GM19238 (cell line): ENCODE measurements around the gene TMEM143.

Experiments
- DNase-seq: peaks from one replicate; pipeline ENCODE4 v3.0.0; 2011; ENCODE audit warnings: low spot score; ENCODE audit not compliant: insufficient read length

TMEM143 gene

DNA sequence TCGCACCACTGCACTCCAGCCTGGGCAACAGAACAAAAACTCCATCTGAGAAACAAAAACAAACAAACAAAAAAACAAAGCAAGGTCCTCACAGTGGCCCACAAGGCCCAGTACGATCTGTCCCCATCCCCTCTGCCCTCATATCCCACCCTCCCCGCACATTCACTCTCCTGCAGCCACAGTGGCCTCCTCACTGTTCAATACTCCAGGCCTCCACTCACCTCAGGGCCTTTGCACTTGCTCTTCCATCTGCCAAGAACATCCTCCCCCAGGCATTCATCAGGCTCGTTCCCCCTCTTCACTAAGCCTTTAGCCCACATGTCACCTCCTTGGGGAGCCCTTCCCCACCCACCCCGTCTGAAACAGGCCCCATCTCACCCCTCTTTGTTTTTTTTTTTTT is 4.6 kb downstream of the TMEM143 start:
- no peak for DNase-seq

DNA sequence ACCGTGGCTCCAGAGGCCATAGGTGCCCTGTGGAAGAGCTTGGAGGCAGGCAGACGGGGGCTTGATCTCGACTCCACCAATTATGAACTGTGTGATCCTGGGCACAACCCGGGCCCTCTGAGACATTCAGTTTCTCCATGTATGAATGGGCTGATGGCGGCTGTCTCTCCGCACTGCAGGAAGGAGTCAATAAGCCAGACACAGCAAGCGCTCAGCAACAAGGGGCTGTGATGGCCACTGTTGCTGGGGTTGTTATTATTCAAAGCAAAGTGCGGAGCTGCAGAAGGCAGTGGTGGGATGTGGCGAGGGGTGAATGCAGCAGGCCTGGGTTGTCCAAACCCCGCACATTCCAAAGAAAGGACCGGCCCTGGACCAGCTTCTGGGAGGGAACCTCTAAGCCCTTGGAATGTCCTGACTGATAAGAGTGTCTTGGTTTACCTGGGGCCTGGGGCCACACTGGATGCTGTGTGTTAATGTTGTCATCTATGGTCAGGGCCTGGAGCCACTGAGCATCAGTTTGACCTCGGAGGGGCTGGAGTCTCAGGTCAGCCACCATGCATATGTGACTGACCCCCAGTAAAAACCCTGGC is 8.3 kb downstream of the TMEM143 start:
- DNase-seq, result no peak

DNA sequence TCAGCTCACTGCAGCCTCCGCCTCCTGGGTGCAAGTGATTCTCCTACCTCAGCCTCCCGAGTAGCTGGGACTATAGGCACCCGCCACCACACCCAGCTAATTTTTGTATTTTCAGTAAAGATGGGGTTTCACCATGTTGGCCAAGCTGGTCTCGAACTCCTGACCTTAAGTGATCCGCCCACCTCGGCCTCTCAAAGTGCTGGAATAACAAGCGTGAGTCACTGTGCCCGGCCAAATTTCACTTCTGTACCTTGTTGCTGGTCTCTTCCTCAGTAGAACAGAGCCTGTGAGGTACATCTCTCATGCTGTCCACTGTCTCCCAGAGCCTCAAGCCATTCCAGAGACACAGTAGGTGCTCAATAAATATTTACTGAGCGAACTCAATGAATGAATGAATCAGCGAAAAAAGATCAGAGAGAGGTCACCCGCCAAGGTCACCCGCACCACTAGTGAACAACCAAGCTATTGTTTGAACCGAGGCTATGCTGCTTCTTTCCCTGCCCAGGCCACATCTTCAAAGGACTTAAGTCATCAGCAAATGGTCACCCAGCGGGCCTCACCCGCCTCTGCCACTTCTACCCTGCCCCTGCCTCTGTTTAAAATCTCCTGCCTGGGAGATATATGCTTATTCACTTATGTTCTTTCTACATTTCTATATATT is 9.3 kb downstream of the TMEM143 start:
- DNase-seq, result no peak

DNA sequence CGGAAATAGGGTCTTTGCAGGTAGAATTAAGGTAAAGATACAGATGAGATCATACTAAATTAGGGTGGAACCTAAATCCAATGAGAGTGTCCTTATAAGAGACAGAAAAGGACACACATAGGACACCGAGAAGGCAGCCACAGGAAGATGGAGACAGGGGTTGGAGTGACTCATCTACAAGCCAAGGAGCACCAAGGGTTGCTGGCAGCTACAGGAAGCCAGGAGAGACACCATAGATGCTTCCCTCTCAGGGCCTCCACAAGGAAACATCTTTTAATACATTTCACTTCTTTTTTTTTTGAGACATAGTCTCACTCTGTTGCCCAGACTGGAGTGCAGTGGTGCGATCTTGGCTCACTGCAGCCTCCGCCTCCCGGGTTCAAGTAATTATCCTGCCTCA is 10.1 kb downstream of the TMEM143 start:
- DNase-seq, result no peak

DNA sequence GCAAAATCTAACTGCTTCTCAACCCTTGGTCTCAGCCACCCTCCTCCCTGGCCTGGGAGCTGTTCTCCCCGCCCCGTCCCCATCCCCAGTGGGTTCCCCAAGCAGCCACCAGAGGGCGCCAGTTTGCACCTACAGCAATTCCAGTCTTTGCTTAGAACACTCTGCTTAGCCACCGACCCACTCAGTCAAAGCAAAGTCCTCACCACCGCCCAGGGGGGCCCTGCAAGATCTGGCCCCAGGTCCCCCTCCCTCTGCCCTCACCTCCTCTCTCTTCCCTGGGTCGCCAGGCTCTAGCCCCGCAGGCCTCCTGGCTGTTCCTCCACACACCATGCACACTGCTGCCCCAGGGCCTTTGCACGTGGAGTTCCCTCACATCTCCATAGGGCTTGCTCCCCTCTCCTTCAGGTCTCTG is 12.4 kb downstream of the TMEM143 start:
- peak; percentile 78 for DNase-seq

DNA sequence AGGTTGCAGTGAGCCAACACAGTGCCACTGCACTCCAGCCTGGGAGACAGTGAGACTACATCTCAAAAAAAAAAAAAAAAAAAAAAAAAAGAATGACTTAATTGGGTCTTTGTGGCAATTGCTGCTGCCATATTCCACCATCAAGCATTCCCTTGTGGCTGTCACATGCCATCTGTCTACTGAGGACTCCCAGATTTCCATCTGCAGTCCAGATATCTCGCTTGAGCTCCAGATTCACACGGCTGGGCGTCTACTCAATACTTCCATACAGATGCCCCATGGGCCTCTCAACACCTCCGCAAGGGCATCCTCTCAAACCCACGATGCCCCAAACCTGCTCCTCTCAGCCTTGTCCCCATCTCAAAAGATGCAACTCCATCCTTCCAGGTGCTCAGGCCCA is 12.9 kb downstream of the TMEM143 start:
- no peak for DNase-seq

DNA sequence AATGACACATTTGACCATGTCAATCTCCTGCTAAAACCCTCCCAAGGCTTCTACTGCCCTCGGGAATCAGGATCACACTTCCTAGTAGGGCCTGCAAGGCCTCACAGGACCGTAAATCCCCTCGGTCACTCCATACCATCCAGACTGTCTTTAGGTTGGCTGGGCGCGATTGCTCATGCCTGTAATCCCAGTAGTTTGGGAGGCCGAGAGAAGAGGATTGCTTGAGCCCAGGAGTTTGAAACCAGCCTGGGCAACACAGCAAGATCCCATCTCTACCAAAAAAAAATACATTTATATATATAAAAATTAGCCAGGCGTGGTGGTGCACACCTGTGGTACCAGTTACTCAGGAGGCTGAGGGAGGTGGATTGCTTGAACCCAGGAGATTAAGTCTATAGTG is 15.0 kb downstream of the TMEM143 start:
- no peak for DNase-seq

DNA sequence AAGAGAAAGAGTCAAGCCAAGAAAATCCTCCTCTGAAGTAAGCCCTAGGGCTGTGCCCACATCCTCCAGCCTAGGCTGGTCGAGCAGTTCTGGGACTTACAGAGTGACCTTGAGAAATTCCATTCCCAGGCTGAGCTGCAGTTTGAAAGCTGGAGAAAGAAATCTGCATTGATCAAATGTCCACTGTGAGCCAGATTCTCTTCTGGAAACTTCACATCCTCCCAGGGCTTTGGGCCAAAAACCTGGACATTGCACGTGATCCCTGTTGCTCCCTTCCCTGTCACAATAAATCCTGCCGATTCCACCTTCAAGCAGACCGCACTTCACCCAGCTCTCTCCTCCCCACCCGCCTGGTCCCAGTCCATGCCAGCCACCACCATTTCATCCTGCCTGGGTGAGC is 15.7 kb downstream of the TMEM143 start:
- DNase-seq, result no peak

DNA sequence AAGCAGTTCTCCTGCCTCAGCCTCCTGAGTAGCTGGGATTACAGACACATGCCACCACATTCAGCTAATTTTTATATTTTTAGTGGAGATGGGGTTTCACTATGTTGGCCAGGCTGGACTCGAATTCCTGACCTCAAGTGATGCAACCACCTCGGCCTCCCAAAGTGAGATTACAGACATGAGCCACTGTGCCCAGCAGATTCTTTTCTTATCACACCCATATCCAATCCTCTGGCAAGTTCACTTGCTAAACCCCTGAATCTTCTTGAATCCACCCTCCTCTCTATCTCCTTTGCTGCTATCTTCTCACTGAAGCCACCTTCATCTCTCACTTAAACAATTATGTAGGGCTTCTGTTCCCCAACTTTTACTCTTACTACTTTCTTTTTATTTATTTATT is 17.5 kb downstream of the TMEM143 start:
- DNase-seq, result no peak

DNA sequence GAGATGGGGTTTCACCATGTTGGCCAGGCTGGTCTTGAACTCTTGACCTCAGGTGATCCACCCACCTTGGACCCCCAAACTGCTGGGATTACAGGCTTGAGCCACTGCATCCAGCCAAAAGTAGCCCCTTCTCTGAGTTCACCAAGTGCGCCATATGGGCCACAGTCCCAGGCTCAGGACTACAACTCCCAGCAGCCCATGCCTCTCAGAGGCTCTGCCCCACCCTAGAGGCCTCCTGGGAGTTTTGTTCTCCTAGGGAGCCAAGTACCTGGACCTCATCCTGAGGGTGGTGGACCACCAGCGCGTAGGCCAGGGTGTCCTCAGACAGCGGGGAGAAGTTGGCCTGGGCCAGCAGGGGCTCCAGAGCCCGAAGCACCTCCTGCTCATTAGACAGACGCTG is 18.8 kb downstream of the TMEM143 start:
- DNase-seq, result no peak

DNA sequence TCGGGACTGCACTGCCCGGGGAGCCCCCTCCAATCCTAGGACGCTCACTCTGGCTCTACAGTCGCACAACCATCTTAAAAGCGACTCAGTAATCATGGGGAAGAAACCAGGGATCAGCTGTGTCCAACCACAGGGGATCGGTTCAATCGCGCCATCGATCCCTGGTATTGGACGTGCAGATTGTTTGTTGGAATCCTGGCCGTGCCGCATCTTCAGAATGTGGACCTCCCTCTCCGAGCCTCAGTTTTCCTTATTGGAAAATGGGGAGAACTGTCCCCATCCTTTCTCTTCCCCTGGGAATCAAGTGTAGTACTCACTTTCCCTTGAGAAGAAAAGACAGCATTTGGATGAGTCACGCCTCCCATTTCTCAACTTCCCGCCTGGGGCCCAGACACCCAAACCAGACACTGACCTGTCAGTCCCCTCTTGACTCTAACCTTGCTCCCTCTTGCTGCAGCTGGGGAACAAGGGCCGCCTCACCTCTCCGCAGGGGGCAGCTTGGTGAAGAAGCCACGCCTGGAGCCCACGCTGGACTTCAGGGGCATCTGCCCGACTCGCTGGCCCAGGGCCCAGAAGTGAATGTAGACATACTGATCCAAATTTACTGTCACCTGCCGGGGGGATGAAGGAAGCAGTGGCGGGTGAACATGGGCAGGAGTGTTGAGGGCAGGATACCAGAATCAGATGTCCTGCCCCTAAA is 20.7 kb downstream of the TMEM143 start:
- no peak for DNase-seq

DNA sequence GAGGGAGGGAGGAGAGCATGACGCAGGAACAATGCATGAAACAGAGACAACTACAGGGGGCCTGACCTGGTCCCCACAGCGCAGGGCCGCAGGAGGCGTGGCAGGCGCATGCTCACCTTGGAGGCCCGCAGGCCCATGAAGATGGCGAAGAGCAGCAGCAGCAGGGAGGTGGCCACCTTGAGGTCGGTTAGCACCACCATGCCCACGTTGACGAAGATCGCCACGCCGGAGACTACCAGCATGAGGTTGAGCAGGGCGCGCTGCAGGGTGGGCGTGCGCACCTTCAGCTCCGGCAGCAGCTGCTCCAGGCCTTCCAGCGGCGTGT is 21.4 kb downstream of the TMEM143 start:
- DNase-seq, result no peak

DNA sequence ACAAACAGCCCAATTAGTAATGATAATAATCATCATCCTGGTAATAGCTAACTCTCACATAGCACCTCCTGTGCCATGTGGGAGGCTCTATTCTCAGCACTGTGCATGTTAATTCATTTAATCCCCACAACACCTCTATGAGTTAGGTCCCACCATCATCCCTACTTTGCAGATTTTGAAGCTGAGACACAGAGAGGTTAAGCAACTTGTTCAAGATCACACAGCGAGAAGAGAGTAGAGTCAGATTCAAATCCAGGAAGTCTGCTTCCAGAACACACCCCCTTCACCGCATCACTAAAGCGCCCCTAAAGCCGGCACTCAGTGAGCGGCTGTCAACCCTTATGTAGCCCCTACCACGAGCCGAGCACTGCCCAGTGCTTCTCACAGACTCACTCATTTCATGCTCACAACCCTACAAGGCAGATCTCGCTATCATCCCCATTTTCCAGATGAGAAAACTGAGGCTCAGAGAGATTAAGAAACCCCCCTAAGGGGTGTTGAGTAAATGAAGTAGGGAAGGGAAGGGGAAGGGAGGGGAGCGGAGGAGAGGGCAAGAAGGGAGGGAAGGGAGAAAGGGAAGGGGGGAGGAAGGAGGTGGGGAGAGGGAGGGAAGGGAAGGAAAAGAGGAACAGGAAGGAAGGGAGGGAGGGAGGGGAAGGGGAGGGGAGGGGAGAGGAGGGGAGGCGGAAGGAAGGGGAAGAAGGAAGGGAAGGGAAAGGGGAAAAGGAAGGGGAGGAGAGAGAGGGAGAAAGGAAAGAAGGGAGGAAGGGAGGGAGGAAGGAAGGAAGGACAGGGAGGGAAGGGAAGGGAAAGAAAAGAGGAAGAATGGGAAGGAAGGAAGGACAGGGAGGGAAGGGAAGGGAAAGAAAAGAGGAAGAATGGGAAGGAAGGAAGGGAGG is 22.0 kb downstream of the TMEM143 start:
- no peak for DNase-seq

DNA sequence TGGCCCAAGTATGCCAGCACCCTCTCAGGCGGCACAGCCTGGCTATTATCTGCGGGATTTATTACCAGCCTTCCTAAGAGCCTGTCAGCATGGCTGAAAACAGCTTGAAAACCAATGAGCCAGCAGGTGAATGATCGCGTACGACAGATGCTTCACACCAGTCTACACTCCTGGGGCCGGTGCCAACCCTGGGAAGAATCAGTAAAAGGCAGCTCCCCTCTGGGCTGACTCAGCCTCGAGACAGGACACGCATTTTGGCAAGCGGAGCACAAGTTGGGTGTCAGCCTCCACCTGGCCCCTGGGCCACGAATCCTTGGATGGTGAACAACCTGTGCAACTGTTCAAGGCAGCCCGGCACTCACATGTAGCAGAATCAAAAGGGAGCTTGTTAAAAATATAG is 22.7 kb downstream of the TMEM143 start:
- DNase-seq, result no peak

DNA sequence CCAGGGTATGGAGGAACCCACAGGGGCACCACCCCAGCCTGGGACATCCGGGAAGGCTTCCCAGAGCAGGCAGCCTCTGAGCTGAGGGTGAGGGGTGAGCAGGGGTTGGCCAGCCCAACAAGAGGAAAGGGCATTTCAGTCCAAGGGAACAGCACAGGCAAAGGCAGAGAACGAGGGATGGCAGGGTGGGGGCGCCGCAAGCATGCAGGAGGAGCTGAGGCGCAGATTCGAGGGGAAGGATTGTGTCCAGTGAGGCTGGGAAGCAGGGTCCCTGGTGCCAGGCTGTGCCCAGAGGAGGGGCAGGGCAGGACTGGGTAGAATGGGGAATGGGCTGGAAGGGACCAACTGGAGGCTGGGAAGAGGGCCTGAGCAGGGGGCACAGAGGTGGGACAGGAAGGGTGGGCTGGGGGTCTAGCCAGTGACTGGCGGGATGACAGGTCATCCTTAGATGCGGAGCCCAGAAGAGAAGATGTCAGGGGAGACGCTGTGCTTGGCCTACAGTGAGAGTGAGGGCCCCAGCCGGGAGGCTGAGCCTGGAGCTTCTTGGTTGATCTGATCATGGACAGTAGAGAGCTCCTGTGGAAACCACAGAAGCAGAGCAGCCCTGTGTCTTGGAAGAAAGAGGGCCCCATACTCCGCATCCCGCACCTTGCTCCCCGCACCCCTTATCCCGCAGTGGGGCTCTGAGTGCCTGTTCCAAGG is 24.8 kb downstream of the TMEM143 start:
- no peak for DNase-seq

DNA sequence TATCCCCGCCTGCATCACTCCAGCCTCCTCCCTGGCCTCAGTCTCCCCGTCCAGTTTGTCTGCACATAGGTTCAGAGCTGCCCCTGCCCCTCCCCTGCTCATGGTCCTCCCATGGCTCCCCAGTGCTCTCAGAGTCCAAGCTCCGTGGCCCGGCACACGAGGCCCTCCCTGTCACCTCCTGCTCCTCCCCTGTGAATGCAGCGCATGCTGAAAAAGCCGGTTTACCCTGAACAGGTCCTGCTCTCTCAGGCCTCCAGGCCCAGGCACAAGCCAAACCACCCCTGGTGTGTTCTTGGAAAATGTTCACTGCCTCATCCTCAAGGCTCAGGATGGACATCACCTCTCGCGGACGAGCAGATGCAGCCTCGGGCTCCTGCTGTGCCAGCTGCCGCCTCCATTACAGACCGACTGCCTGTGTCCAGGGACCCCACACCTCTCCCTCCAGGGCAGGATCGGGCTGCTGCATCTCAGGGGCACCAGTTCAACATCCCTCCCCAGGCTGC is 25.4 kb downstream of the TMEM143 start:
- no peak for DNase-seq

DNA sequence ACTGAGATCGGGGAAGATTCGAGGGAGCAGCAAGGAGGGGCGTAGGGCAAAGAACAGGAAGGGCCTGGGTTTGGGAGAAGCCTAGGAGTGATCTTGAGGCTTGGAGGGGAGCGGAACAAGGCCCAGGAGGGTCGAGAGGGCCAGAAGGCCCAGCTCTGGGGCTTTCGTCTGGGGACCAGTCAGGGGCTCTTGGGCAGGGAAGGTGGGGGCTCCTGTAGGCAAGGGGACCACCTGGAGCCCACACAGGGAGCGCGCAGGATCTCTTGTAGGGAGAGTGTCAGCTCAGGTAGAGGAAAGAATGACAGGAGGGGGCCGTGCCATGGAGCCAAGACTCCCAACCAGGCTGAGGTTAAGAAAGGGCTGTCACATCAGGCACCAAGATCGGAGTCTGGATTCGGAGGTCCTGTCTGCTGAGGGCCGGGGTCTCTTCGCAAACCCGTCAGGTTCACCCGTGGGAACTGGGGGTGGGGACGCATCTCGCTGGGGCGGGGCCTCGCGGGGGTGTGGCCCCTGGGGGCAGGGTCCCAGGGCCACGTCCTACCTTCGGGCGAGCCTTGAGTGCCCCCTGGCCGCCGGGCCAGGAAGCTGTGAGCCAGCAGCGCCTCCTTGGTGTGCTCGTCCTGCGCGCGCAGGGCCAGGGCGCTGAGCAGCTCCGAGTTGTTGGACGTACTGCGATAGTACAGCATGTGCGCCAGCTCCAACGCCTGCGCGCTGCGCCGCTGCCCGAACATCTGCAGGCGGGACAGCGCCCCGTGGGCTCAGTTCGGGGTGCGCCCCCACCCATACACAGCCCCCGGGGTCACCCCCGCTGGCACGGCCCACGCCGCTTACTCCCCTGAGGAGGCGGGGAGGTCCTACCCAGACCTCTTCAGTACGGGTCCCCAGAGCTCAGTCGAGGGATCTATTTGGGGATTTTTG is 30.0 kb downstream of the TMEM143 start:
- peak; percentile 94 for DNase-seq

DNA sequence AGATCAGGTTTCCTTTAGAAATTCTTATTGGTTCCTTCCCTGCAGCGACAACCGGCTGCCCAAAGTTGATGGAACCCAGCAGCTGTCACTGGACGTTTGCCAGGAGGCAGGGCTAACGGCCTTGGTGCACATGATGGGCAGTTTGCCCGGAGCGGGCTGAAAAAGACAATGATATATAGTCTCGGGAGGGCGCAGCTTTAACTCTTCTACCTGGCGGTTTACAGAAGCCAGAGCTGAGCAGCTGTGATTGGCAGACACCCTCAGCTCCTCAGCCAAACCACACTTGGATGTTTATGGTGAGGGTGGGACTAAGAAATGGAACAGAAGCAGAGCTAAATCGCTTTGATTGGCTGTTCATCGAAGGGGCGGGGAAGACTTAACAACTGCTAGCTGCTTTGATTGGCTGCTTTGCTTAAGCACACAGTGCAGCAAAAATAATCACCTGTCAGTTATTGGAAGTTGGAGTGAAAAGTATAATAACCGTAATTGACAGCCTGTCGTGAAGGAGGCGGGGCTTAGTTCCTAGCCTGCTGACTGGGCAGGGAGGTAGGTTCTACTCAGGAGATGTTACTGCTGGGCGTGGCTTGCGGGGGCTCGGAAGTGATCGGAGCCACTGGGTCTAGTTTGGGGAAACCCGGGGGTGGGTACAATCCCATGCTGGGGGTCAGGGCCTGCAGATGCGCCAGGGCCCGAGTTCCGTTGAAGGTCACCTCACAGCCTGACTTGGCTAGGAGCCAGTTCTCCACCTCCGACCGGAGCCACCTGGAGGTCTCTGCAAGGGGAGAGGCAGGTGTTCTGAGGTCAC is 30.9 kb downstream of the TMEM143 start:
- DNase-seq, result peak; percentile 85

DNA sequence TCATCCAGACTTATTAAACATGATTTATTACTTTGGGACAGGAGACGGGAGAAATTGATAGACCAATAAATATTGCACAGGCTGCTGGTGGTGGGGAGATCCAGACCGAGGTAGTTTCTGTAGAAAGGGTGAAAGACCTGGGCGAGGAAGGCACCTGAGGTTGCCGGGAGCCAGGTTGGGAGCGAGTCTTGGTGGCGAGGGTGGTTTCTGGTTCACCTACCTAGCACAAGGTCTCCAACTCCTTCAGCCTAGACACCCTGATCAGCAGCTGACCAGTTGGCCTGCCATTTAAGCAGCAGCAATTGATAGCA is 31.4 kb downstream of the TMEM143 start:
- no peak for DNase-seq
